Fibroblast of skin of back (primary cell): ENCODE data around the gene ITIH2.
"Not testable (repeated sequence)": the region's sequence is repeated elsewhere in the genome, so short reads cannot be mapped to it uniquely, and the experiment has no call there.

Source experiments
- DNase-seq: peaks from one replicate; pipeline ENCODE4 v3.0.0-alpha.2; 2013

ITIH2 gene

GRCh38 chr10:7693194-7693593 is 9.9 kb upstream of the ITIH2 start:
- DNase-seq = not testable (repeated sequence)

GRCh38 chr10:7696545-7696944 is 6.6 kb upstream of the ITIH2 start:
- no peak for DNase-seq

GRCh38 chr10:7697426-7697825 is 5.7 kb upstream of the ITIH2 start:
- no peak for DNase-seq

- peak; percentile 1 for DNase-seq
Observed at GRCh38 chr10:7700577-7701125, 2.5 kb upstream of the ITIH2 start.

GRCh38 chr10:7701158-7701742 is 1.9 kb upstream of the ITIH2 start:
- DNase-seq = no peak

GRCh38 chr10:7702288-7702812 is 766 bp upstream of the ITIH2 start:
- no peak for DNase-seq

GRCh38 chr10:7704071-7705016 is 1.2 kb downstream of the ITIH2 start:
- no peak for DNase-seq

GRCh38 chr10:7705341-7705740 is 2.2 kb downstream of the ITIH2 start:
- no peak for DNase-seq

GRCh38 chr10:7706534-7707073 is 3.5 kb downstream of the ITIH2 start:
- no peak for DNase-seq

- DNase-seq = no peak
Observed at GRCh38 chr10:7707102-7707501, 4.0 kb downstream of the ITIH2 start.

- no peak for DNase-seq
Observed at GRCh38 chr10:7707858-7708622, 4.9 kb downstream of the ITIH2 start.

GRCh38 chr10:7708832-7709231 is 5.7 kb downstream of the ITIH2 start:
- DNase-seq = no peak

- DNase-seq = no peak
Observed at GRCh38 chr10:7710446-7710845, 7.3 kb downstream of the ITIH2 start.

- DNase-seq = not testable (repeated sequence)
Observed at GRCh38 chr10:7711075-7711474, 8.0 kb downstream of the ITIH2 start.

GRCh38 chr10:7715515-7715914 is 12.4 kb downstream of the ITIH2 start:
- no peak for DNase-seq

GRCh38 chr10:7717767-7718166 is 14.7 kb downstream of the ITIH2 start:
- DNase-seq = no peak

GRCh38 chr10:7718685-7719084 is 15.6 kb downstream of the ITIH2 start:
- no peak for DNase-seq

- no peak for DNase-seq
Observed at GRCh38 chr10:7720478-7720877, 17.4 kb downstream of the ITIH2 start.

GRCh38 chr10:7722927-7723529 is 19.9 kb downstream of the ITIH2 start:
- no peak for DNase-seq

- no peak for DNase-seq
Observed at GRCh38 chr10:7734821-7735220, 31.7 kb downstream of the ITIH2 start.

GRCh38 chr10:7738536-7739407 is 35.7 kb downstream of the ITIH2 start:
- DNase-seq = no peak
